Fibroblast of mammary gland (primary cell): Measurements from ENCODE around the gene LINGO1.

Experiments
- DNase-seq: peaks from one replicate; pipeline ENCODE4 v3.0.0-alpha.2; 2010; ENCODE audit warnings: low read depth
- H3K4me3 ChIP-seq: 2 replicates; pipeline ENCODE4 v1.5.1; 2011; ENCODE audit warnings: low read depth, mild to moderate bottlenecking, low read length, moderate library complexity; ENCODE audit not compliant: control insufficient read depth
- TF ChIP-seq, protein P1 (sequence below): conservative IDR thresholded peaks from 2 replicates; pipeline ENCODE4 v1.5.1; 2011; ENCODE audit warnings: low read depth, low read length, inconsistent platforms; ENCODE audit not compliant: control insufficient read depth, insufficient read depth

The LINGO1 gene

DNA sequence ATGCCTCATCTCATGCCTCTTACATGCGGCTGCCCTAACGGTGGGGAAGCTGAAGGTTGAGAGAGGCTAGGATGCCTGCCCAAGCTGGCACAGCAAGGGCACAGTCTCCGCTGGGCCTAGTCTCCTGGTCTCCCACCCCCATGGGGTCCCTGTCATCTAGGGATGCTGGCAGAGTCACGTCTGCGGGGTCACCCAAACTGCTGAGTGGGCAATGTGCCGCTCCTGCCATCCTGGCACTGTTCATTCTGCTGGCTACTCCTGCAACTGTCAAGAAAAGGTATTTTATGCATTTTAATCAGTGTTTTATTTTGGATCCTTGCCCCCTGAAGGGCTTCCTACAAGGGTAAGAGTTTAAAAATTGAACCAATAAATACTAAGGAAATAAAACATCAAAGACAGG lies 12.8 kb downstream of the LINGO1 start:
- TF ChIP-seq, protein P1, sequence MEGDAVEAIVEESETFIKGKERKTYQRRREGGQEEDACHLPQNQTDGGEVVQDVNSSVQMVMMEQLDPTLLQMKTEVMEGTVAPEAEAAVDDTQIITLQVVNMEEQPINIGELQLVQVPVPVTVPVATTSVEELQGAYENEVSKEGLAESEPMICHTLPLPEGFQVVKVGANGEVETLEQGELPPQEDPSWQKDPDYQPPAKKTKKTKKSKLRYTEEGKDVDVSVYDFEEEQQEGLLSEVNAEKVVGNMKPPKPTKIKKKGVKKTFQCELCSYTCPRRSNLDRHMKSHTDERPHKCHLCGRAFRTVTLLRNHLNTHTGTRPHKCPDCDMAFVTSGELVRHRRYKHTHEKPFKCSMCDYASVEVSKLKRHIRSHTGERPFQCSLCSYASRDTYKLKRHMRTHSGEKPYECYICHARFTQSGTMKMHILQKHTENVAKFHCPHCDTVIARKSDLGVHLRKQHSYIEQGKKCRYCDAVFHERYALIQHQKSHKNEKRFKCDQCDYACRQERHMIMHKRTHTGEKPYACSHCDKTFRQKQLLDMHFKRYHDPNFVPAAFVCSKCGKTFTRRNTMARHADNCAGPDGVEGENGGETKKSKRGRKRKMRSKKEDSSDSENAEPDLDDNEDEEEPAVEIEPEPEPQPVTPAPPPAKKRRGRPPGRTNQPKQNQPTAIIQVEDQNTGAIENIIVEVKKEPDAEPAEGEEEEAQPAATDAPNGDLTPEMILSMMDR = no peak
- no peak for DNase-seq

DNA sequence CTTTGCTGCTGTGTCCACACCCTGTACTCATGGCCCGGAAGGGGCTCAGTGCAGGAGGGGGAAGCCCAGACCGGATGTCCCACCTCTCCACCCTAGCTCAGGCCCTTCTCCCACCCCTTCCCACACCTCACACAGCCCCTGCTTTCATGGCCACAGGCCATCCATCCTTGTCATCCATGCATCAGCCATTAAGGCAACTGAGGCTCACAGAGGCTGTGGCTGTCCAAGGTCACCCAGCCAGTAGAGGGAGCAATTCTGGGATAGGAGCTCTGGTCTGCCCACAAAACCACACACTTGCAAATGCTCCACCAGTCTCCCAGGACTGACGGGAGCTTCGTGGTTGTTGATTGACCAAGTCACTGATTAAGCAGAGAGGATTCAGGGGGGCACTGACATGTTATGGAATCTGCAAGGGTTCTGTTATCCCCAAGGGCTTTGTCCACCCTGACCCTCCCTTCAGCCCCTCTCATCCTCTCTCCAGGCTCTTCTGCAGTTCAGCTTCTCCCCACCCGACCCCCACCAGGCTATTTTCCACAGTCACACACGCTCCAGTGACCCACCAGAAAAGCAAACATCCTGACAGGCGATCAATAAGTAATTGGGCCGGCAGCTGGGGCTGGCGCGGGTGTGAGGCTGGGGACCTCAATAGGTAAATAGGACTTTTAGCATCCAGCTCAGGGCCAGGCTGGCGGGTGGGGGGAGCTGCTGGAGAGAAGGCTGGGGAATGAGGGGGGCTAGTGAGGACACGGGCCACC lies 15.1 kb downstream of the LINGO1 start:
- DNase-seq = no peak
- H3K4me3 ChIP-seq = no peak overlapping the region
- TF ChIP-seq, protein P1 = peak; percentile 32

More for the DNA sequence above, 12.8 kb downstream of the LINGO1 start:
- H3K4me3 ChIP-seq = no peak overlapping the region

DNA sequence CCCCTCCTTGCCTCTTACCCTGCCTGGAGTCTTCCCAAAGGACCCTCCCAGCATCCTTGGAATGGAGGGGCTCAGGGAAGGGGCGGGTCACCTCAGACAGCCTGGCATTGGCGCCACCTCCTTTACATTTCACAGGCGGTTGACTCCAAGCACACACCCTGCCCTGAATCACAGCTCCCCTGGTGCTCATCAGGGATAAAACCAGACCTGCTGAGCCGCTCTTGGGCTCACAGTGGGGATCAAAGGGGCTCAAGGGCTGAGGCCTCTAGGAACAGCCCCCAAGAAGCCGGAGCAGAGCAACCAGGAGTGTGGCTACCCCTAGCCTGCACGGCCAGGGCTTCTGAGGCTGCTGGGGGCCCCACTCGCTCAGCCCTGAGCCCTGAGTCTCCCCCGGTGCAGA lies 16.6 kb downstream of the LINGO1 start:
- TF ChIP-seq, protein P1 = no peak
- no peak overlapping the region for H3K4me3 ChIP-seq
- no peak for DNase-seq

DNA sequence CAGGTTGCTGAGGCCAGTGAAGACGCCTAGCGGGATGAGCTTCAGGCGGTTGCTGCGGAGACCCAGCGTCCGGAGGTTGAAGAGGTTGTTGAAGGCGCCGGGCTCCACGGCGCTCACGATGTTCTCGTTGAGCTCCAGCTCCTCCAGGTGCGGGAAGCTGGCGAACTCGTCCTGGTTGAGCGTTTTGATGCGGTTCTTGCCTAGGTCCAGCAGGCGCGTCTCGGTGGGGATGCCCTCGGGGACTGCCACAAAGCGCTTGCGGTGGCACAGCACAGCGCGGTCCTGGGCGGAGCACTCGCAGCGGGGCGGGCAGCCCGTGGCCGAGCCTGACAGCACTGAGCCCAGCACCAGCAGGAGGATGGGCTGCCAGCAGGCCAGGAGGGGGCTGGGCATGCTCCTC lies 17.2 kb downstream of the LINGO1 start:
- TF ChIP-seq, protein P1 = no peak
- no peak for DNase-seq
- no peak overlapping the region for H3K4me3 ChIP-seq

DNA sequence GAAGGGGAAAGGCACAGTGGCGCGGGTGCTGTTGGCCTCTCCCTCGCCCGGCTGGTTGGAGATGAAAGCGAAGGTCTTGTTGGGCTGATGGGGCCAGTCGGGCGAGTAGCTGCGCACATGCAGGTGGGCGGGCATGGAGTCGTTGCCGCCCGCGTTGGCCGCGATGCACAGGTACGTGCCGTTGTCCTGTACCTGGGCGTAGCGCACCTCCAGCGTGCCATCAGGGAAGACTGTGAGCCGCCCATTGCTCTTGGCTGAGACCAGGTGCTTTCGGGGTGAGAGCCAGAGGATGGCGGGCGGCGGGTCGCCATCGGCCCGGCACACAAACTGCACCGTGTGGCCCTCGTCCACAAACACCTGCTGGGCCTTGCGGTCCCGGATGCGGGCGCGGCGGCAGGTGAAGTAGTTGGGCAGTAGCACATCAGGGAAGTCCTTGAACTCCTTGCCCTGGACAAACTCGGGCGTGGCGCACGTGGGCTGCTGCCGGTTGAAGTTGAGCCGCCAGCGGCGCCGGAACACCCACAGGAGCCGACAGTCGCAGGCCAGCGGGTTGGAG lies 18.4 kb downstream of the LINGO1 start:
- H3K4me3 ChIP-seq = no peak overlapping the region
- TF ChIP-seq, protein P1 = no peak
- DNase-seq = no peak

DNA sequence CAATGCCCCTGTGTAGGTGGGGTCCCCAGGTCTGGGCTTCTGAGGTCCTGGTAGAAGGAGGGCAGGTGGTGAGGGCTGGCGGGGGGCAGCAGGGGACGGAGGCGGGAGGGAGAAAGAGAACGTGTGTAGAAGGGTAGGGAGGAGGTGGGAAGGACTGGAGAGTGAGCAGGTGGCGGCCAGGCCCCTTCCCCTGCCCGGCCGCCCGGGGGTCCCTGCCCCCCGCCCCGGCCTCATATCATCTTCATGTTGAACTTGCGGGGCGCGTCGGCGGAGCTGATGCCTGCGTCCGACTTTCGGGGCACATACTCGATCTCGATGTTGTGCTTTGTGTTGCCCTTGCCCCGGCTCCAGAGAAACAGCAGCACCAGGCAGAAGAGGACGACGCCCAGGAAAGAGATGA lies 18.9 kb downstream of the LINGO1 start:
- no peak overlapping the region for H3K4me3 ChIP-seq
- DNase-seq = no peak
- TF ChIP-seq, protein P1 = no peak
